ENCODE measurements around the gene KPNA5.
A peak's percentile ranks its signal among the peaks of the same experiment; 100 is the strongest.

KPNA5 gene

GRCh38 chr6:116745176-116745575 is 64.2 kb downstream of the KPNA5 start:
- no peak for DNase-seq (ENCODE audit: low spot score)
- TF ChIP-seq CTCF (IDR thresholded peaks at IDR 0.05), result no peak
- Histone ChIP-seq H3K27ac (no peak overlapping the region), H3K4me3 (no peak overlapping the region)

GRCh38 chr6:116761779-116762178 is 80.8 kb downstream of the KPNA5 start:
- H3K27ac ChIP-seq, result no peak overlapping the region
- H3K4me3 ChIP-seq, result no peak overlapping the region
- TF ChIP-seq CTCF (IDR thresholded peaks at IDR 0.05), result no peak
- DNase-seq (ENCODE audit: low spot score), result no peak

- DNase-seq (ENCODE audit: low spot score), result no peak
- no peak overlapping the region for H3K4me3 ChIP-seq
- no peak for TF ChIP-seq CTCF (IDR thresholded peaks at IDR 0.05)
- H3K27ac ChIP-seq, result no peak overlapping the region
These were observed 81.2 kb downstream of the KPNA5 start for GRCh38 chr6:116762235-116762634.

- DNase-seq (ENCODE audit: low spot score), result no peak
- no peak overlapping the region for H3K27ac ChIP-seq
- no peak for TF ChIP-seq CTCF (IDR thresholded peaks at IDR 0.05)
- no peak overlapping the region for H3K4me3 ChIP-seq
These were observed 82.0 kb downstream of the KPNA5 start for GRCh38 chr6:116763048-116763447.

GRCh38 chr6:116763906-116764628 is 83.1 kb downstream of the KPNA5 start:
- Histone ChIP-seq H3K27ac (no peak overlapping the region), H3K4me3 (peak overlapping the region; percentile 73)

GRCh38 chr6:116764629-116764960 is 83.6 kb downstream of the KPNA5 start:
- H3K27ac ChIP-seq, result no peak overlapping the region
- H3K4me3 ChIP-seq, result peak overlapping the region; percentile 73
- DNase-seq (ENCODE audit: low spot score), result no peak
- no peak for TF ChIP-seq CTCF (IDR thresholded peaks at IDR 0.05)

More at GRCh38 chr6:116763906-116764628, 83.1 kb downstream of the KPNA5 start:
- no peak for DNase-seq (ENCODE audit: low spot score)
- no peak for TF ChIP-seq CTCF (IDR thresholded peaks at IDR 0.05)

Data from coronary artery (tissue), 2 donors.